SHP77 treated with DMSO at 0.1 percent for 48 hours (cell line): ENCODE data around the gene SCAI.
"Not testable (repeated sequence)": the region's sequence is repeated elsewhere in the genome, so short reads cannot be mapped to it uniquely, and the experiment has no call there.

ENCODE experiments used
- DNase-seq: peaks from one replicate; lab custom pipeline; 2025; lab: John Stamatoyannopoulos, UW

SCAI gene

GRCh38 chr9:125143377-125144090 lies at the start of gene SCAI:
Gene SCAI, minus strand, starts transcription at chr9:125143528. Its CDS starts 91 bp downstream, at chr9:125143437.
- peak; percentile 94 for DNase-seq

- DNase-seq: no peak
Observed at GRCh38 chr9:125190361-125190801, 47.1 kb upstream of the SCAI start.

DNA sequence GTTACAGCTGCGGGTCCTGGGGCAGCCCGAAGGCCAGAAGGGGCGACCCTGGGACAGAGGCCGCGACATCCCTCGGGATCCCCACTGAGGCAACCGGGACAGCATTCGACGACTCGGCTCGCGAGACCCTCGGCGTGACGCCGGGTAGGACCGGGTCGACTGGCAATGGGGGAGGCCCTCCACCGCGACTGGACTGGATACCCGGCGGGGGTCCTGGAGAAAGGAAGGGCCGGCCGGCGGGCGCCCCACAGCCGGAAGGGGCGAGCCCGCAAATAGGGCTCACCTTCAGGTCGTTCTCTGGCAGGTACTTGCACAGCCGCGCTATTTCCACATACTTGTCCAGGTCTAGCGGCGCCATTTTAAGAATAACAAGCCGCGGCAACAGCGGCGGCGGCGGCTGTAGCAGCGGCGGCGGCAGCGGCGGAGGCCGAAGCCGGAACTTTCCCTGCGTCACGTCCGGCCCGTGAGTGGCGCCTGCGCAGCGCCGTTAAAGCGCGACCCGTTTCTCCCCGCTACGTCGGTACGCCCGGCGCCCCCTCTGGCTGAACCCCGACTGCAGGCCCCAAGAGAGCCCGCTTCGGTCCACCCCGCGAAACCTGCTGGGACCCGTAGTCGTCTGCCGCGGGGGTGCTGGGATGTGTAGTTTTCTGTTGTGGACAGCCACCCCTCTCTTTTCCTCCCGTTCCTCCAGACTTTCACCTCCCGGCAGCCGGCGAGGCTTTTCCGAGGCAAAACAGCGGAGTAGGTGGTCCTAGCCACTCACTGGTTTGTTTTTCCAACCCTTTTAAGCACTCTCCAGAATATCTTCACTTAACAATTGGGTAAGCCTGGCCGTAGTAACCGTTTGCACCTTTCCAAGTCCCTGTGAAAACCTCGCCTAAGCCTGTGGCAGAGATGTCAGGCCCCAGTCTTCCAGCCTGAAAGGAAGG lies 46.3 kb upstream of the SCAI start, which contains the start of gene PPP6C:
Gene PPP6C (minus strand): TSS at position 443 of the 929 bp plus-strand sequence. CDS start 85 bp downstream, at position 358.
- DNase-seq: peak; percentile 88

GRCh38 chr9:125189011-125189360 lies 45.7 kb upstream of the SCAI start:
- no peak for DNase-seq

GRCh38 chr9:125183561-125183960 lies 40.2 kb upstream of the SCAI start:
- no peak for DNase-seq

DNA sequence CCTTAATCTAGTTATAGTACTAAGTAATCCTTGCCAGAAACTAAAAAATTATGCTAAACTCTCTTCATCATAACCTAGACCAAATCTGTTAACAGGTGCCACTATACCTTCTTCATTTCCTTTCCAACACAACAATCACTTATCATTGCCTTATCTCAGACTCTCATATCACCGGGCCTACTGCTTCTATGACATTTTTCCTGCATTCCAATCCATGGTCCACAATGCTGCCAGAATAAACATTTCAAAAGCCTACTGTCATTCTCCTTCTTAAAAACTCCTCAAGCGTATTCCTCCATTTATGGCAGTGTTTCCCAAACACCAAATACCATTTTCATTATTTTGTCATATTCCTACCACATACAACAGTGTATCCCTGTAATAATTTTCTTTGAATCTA lies 39.7 kb upstream of the SCAI start:
- DNase-seq: no peak

GRCh38 chr9:125181756-125182155 lies 38.4 kb upstream of the SCAI start:
- DNase-seq: not testable (repeated sequence)

- no peak for DNase-seq
Observed at GRCh38 chr9:125180876-125181275, 37.5 kb upstream of the SCAI start.

GRCh38 chr9:125179776-125180175 lies 36.4 kb upstream of the SCAI start:
- DNase-seq: not testable (repeated sequence)

DNA sequence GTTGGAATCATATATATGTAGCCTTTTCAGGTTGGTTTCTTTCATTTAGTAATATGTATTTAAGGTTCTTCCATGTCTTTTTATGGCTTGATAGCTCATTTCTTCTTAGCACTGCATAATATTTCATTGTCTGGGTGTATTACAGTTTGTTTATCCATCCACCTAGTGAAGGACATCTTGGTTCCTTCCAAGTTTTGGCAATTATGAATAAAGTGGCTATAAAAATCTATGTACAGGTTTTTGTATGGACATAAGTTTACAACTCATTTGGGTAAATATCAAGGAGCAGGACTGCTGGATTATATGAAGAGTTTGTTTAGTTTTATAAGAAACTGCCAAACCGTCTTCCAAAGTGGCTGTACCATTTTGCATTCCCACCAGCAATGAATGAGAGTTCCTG lies 34.6 kb upstream of the SCAI start:
- no peak for DNase-seq

DNA sequence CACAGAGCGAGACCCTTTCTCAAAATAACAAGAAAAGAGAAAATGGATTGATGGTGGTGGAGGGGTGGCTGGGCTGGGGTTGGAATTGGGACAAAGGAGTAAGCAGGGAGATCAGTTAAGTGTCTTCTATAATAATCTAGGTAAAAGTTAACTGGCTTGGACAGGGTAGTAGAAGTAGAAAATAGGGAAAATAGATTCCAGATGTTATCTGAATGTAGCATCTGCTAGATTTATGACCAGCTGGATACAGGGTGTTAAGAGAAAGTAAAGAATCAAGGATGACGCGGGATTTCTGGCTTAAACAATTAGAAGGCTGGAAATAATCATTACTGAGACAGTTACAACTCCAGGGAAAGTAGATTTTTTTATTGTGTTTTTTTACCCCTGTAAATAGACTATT lies 33.3 kb upstream of the SCAI start:
- DNase-seq: no peak

DNA sequence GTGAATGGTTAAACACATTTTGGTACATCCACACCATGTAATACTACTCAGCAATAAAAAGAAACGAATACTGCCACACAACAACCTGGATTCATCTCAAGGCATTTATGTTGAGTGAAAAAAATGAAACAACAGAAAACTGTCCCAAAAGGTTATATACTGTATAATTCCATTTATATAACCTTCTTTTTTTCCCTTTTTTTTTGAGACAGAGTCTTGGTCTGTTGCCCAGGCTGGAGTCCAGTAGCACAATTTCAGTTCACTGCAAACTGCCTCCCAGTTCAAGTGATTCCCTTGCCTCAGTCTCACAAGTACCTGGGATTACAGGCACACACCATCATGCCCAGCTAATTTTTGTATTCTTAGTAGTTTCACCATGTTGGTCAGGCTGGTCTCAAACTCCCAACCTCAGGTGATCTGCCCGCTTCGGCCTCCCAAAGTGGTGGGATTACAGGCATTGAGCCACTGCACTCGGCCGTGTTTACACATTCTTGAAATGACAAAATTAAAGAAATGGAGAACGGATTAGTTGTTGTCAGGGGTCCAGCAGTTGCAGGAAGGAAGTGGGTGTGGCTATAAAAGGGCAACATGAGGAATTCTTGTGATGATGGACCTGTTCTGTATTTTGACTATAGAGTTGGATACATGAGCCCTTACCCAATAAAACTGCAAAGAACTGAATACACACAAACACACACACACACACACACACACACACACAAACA lies 28.9 kb upstream of the SCAI start:
- no peak for DNase-seq

DNA sequence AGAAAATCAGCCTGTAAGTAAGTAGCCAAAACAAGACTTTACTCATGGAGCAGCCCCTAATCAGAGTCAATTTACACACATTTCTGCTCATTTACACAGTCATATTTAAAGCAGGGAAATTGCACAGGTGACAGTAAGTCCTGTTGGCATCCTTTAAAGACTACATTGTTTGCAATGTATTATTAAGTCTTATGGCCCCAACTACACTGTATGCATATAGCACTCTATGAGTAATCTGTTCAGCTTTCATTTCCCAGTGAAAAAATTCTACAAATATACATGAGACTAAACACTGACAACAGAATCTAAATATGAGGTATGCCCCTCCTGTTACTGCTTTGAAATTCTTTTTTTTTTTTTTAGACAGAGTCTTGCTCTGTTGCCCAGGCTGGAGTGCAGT lies 26.6 kb upstream of the SCAI start:
- no peak for DNase-seq

DNA sequence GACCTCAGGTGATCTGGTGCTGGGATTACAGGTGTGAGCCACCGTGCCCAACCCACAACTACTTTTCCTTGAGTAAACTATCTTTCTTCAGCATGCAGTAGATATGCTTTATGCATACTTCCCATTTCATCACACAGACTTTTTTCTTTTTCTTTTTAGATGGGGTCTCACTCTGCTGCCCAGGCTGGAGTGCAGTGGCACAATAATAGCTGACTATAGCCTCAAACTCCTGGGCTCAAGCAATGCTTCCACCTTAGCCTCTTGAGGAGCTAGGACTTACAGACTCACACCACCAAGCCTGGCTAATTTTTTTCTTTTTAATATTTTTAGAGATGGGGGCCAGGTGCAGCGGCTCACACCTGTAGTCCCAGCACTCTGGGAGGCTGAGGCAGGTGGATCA lies 23.4 kb upstream of the SCAI start:
- DNase-seq: no peak

DNA sequence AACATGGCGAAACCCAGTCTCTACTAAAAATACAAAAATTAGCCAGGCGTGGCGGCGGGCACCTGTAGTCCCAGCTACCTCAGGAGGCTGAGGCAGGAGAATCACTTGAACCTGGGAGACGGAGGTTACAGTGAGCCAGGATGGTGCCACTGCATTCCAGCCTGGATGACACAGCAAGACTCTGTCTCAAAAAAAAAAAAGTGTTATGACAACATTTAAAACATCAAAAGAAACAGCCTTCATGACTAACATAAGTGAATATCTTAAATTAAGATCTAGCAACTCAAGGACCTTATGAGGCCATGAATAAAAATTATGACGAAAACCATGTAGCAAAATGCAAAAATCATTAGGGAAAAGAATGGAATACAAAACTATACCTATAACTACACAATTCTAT lies 19.6 kb upstream of the SCAI start:
- not testable (repeated sequence) for DNase-seq

DNA sequence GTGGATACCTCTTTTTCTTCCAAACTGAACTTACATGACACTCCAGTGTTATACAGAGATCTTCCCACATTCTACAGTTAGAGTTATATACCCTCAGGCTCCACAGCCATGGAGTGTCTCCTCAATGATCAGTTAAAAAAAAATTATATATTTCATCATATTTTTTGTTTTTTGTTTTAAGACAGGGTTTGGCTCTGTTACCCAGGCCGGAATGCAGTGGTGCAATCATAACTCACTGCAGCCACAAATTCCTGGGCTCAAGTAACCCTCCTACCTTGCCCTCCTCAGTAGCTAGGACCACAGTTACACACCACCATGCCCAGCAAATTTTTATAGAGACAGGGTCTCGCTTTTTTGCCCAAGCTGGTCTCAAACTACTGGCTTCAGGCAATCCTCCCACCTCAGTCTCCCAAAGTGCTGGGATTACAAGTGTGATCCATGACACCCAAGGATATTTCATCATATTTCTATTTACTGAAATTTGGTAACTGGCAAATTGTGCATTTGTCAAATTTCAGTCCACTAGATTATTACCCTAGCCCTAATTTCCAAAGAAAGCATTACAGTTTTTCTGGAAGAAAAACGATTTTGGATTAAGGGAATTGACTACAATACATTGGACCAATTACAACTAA lies 18.1 kb upstream of the SCAI start:
- DNase-seq: no peak

- no peak for DNase-seq
Observed at GRCh38 chr9:125160750-125161149, 17.4 kb upstream of the SCAI start.

DNA sequence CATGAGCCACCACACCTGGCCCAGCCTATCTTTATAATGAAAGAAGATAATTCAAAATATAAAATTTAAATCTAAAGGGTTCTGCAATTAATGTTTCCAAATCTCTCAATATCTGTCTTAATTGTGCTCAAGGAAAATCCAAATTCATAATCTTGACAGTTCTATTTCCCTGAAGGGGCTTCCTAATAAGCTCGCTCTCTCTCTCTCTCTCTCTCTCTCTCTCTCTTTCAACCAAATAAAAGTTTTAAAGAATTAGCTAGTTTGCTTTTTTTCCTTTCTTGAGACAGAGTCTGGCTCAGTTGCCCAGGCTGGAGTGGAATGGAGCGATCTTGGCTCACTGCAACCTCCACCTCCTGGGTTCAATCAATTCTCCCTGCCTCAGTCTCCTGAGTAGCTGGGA lies 13.2 kb upstream of the SCAI start:
- DNase-seq: no peak

DNA sequence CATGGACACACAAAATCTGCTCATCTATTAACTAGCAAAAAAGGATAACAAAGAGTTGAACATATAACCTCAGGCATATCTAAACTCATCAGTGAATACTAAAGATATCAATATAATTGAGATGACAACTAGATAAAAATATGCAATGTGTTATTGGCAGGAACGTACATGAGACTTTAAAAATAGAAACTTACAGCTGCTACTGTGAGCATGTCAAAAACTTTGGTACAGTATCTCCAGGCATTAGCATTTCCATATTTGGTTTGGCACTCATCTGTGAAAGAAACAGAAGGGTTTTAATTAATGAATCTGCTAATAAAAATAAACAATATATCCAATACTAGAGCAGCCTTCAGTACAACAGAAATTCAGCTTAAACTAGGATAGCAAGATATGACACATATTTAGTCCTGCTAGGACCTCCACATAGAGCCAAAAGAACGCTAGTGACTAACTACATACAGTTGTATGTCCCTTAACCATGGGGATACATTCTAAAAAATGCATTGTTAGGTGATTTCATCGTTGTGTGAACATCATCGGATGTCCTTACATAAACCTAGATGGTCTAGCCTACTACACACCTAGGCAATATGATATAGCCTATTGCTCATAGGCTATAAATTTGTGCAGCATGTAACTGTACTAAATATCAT lies 10.5 kb upstream of the SCAI start:
- no peak for DNase-seq

- DNase-seq: no peak
Observed at GRCh38 chr9:125151730-125152129, 8.4 kb upstream of the SCAI start.
